ENCODE data around the gene KMO. TPM values are rescaled to one million over a fixed set of nuclear protein-coding genes. Genes with fewer than 3 reads are reported as not detected.

The KMO gene
- total RNA-seq, 2 donors from 2014 or later: not detected

- peaks cover 11% of the 10 kb centered on the region for H3K27me3 ChIP-seq (ENCODE audit: control insufficient read depth, insufficient read depth, low read length, poor library complexity, severe bottlenecking)
- H3K9ac ChIP-seq (ENCODE audit: extremely low read depth, low read length, poor library complexity, severe bottlenecking): no peak overlapping the region
- no peaks in the 10 kb centered on the region for H3K4me1 ChIP-seq (ENCODE audit: control insufficient read depth, insufficient read depth, low read length)
- H3K36me3 Mint-ChIP-seq (ENCODE audit: low read depth): peaks cover 8% of the 10 kb centered on the region
- no peak overlapping the region for H3K4me3 ChIP-seq (ENCODE audit: low read length)
- no peak overlapping the region for H3K27ac Mint-ChIP-seq
- TF ChIP-seq CTCF (conservative IDR thresholded peaks at IDR 0.05): peak; percentile 77
- H3K27ac ChIP-seq (ENCODE audit: low read depth, low read length): no peak overlapping the region
- peaks cover 1% of the 10 kb centered on the region for H3K4me1 Mint-ChIP-seq
- no peak for DNase-seq
- no peaks in the 10 kb centered on the region for H3K9me3 ChIP-seq (ENCODE audit: control insufficient read depth, low read length)
- H3K9me3 Mint-ChIP-seq: no peaks in the 10 kb centered on the region
- H3K4me3 Mint-ChIP-seq: no peak overlapping the region
- 86 to 100% methylated on average over 4 to 9 of the region's 9 CpGs for WGBS, 2 experiments (ENCODE audit: insufficient coverage in 1 of 2, insufficient read length in 1 of 2)
- no peaks in the 10 kb centered on the region for H3K36me3 ChIP-seq (ENCODE audit: control insufficient read depth, insufficient read depth, low read length)
- H3K27me3 Mint-ChIP-seq (ENCODE audit: insufficient read depth): peaks cover 9% of the 10 kb centered on the region
Measured at GRCh38 chr1:241627453-241628259, 95.5 kb downstream of the KMO start.

- peaks cover 1% of the 10 kb centered on the region for H3K4me1 Mint-ChIP-seq
- H3K27me3 Mint-ChIP-seq (ENCODE audit: insufficient read depth): peaks cover 28% of the 10 kb centered on the region
- H3K27ac Mint-ChIP-seq: no peak overlapping the region
- H3K4me3 ChIP-seq (ENCODE audit: low read length): no peak overlapping the region
- peaks cover 34% of the 10 kb centered on the region for H3K27me3 ChIP-seq (ENCODE audit: control insufficient read depth, insufficient read depth, low read length, poor library complexity, severe bottlenecking)
- peaks cover 21% of the 10 kb centered on the region for H3K36me3 Mint-ChIP-seq (ENCODE audit: low read depth)
- H3K4me1 ChIP-seq (ENCODE audit: control insufficient read depth, insufficient read depth, low read length): no peaks in the 10 kb centered on the region
- TF ChIP-seq CTCF (conservative IDR thresholded peaks at IDR 0.05): no peak
- no peaks in the 10 kb centered on the region for H3K36me3 ChIP-seq (ENCODE audit: control insufficient read depth, insufficient read depth, low read length)
- no peak for DNase-seq
- H3K4me3 Mint-ChIP-seq: no peak overlapping the region
- H3K9me3 ChIP-seq (ENCODE audit: control insufficient read depth, low read length): no peaks in the 10 kb centered on the region
- H3K9ac ChIP-seq (ENCODE audit: extremely low read depth, low read length, poor library complexity, severe bottlenecking): no peak overlapping the region
- H3K27ac ChIP-seq (ENCODE audit: low read depth, low read length): no peak overlapping the region
- H3K9me3 Mint-ChIP-seq: no peaks in the 10 kb centered on the region
Measured at GRCh38 chr1:241630005-241630404, 97.8 kb downstream of the KMO start.

- Histone ChIP-seq H3K27ac (ENCODE audit: low read depth, low read length) (no peak overlapping the region), H3K27me3 (ENCODE audit: control insufficient read depth, insufficient read depth, low read length, poor library complexity, severe bottlenecking) (peaks cover 39% of the 10 kb centered on the region), H3K36me3 (ENCODE audit: control insufficient read depth, insufficient read depth, low read length) (no peaks in the 10 kb centered on the region), H3K9me3 (ENCODE audit: control insufficient read depth, low read length) (no peaks in the 10 kb centered on the region), H3K4me1 (ENCODE audit: control insufficient read depth, insufficient read depth, low read length) (no peaks in the 10 kb centered on the region), H3K9ac (ENCODE audit: extremely low read depth, low read length, poor library complexity, severe bottlenecking) (no peak overlapping the region), H3K4me3 (ENCODE audit: low read length) (no peak overlapping the region)
- WGBS, 2 experiments (ENCODE audit: insufficient coverage in 1 of 2, insufficient read length in 1 of 2): 100% methylated on average over 1 of the region's 1 CpG
- peaks cover 32% of the 10 kb centered on the region for H3K27me3 Mint-ChIP-seq (ENCODE audit: insufficient read depth)
- no peak for DNase-seq
- peaks cover 26% of the 10 kb centered on the region for H3K36me3 Mint-ChIP-seq (ENCODE audit: low read depth)
- TF ChIP-seq CTCF (conservative IDR thresholded peaks at IDR 0.05): no peak
- H3K27ac Mint-ChIP-seq: no peak overlapping the region
- no peaks in the 10 kb centered on the region for H3K9me3 Mint-ChIP-seq
- no peak overlapping the region for H3K4me3 Mint-ChIP-seq
- peaks cover 1% of the 10 kb centered on the region for H3K4me1 Mint-ChIP-seq
Measured at GRCh38 chr1:241630476-241630875, 98.3 kb downstream of the KMO start.

Measured in endodermal cell (in vitro differentiated cells).